DOHH2 (cell line): ENCODE results near the gene CHST5.
"Not testable (repeated sequence)": the region's sequence is repeated elsewhere in the genome, so short reads cannot be mapped to it uniquely, and the experiment has no call there.

ENCODE experiments used
- H3F3A ChIP-seq: fragments of 200-600 bp; sonication (generic), shearing (Covaris generic); 2 replicates; pipeline ENCODE4 v1.6.0; 2016; ENCODE audit warnings: antibody characterized with exemption, mild to moderate bottlenecking; ENCODE audit not compliant: control insufficient read depth, insufficient read depth
- H3K27ac ChIP-seq: fragments of 200-600 bp; sonication (generic); 2 replicates; pipeline ENCODE4 v1.5.1; 2014; ENCODE audit warnings: low read depth, mild to moderate bottlenecking, low read length, moderate library complexity
- H3K27me3 ChIP-seq: fragments of 200-600 bp; sonication (generic); 2 replicates; pipeline ENCODE4 v1.6.1; 2014; ENCODE audit warnings: mild to moderate bottlenecking, low read length, mixed read lengths; ENCODE audit not compliant: control insufficient read depth
- H3K36me3 ChIP-seq: fragments of 200-600 bp; sonication (generic); 2 replicates; pipeline ENCODE4 v1.6.1; 2014; ENCODE audit warnings: mild to moderate bottlenecking, low read length, moderate library complexity, mixed read lengths; ENCODE audit not compliant: control insufficient read depth
- H3K4me1 ChIP-seq: fragments of 200-600 bp; sonication (generic); 2 replicates; pipeline ENCODE4 v1.6.1; 2014; ENCODE audit warnings: mild to moderate bottlenecking, low read length, mixed read lengths; ENCODE audit not compliant: control insufficient read depth
- H3K4me2 ChIP-seq: fragments of 200-600 bp; sonication (generic); 2 replicates; pipeline ENCODE4 v1.6.0; 2014; ENCODE audit warnings: mild to moderate bottlenecking, low read length, moderate library complexity
- H3K4me3 ChIP-seq: fragments of 200-600 bp; sonication (generic); 2 replicates; pipeline ENCODE4 v1.5.1; 2014; ENCODE audit warnings: mild to moderate bottlenecking, low read length, mixed read lengths
- H3K79me2 ChIP-seq: fragments of 200-600 bp; sonication (generic); 2 replicates; pipeline ENCODE4 v1.6.1; 2014; ENCODE audit warnings: mild to moderate bottlenecking, low read length, mixed read lengths; ENCODE audit not compliant: control insufficient read depth
- H3K9me2 ChIP-seq: fragments of 200-600 bp; sonication (generic); replicated peaks from 2 replicates; pipeline ENCODE4 v1.6.1; 2014; ENCODE audit warnings: mild to moderate bottlenecking, low read length, mixed read lengths; ENCODE audit not compliant: control insufficient read depth
- H3K9me3 ChIP-seq: fragments of 200-600 bp; sonication (generic); 2 replicates; pipeline ENCODE4 v1.6.1; 2014; ENCODE audit warnings: antibody characterized with exemption, low read length, mixed read lengths; ENCODE audit not compliant: control insufficient read depth, insufficient read depth
- H4K20me1 ChIP-seq: fragments of 200-600 bp; sonication (generic); 2 replicates; pipeline ENCODE4 v1.6.0; 2014; ENCODE audit warnings: low read depth, mild to moderate bottlenecking, antibody characterized with exemption, low read length, moderate library complexity; ENCODE audit not compliant: control insufficient read depth, insufficient read depth
- EZH2phosphoT487 ChIP-seq: fragments of 200-600 bp; sonication (generic); IDR thresholded peaks from 2 replicates; pipeline ENCODE4 v1.6.1; 2017; ENCODE audit warnings: borderline replicate concordance, mild to moderate bottlenecking, antibody characterized with exemption, low read length, moderate library complexity, mixed read lengths
- TF ChIP-seq, protein P1 (sequence below): fragments of 200-600 bp; sonication (generic); IDR thresholded peaks from one replicate; pipeline ENCODE4 v1.5.1; 2014; ENCODE audit warnings: antibody characterized with exemption, mild to moderate bottlenecking, low read depth, low read length; ENCODE audit not compliant: poor library complexity, severe bottlenecking

Gene CHST5

GRCh38 chr16:75519175-75519574, 16.7 kb downstream of the CHST5 start:
- Histone ChIP-seq H3K9me2 (no peaks in the 10 kb centered on the region), H3K4me1 (peaks cover 8% of the 10 kb centered on the region; the same call in 1 of the 2 replicates), H3K4me2 (no peak overlapping the region), H3K27me3 (peaks cover 5% of the 10 kb centered on the region; the same call in 1 of the 2 replicates), H3K4me3 (no peak overlapping the region), H3K27ac (no peak overlapping the region), H4K20me1 (no peaks in the 10 kb centered on the region), H3K79me2 (0 out of 2 replicates have a peak, but pooled peaks cover 4% of the 10 kb centered on the region), H3K9me3 (no peaks in the 10 kb centered on the region), H3F3A (no peaks in the 10 kb centered on the region), H3K36me3 (no peaks in the 10 kb centered on the region)
- TF ChIP-seq, protein P1, sequence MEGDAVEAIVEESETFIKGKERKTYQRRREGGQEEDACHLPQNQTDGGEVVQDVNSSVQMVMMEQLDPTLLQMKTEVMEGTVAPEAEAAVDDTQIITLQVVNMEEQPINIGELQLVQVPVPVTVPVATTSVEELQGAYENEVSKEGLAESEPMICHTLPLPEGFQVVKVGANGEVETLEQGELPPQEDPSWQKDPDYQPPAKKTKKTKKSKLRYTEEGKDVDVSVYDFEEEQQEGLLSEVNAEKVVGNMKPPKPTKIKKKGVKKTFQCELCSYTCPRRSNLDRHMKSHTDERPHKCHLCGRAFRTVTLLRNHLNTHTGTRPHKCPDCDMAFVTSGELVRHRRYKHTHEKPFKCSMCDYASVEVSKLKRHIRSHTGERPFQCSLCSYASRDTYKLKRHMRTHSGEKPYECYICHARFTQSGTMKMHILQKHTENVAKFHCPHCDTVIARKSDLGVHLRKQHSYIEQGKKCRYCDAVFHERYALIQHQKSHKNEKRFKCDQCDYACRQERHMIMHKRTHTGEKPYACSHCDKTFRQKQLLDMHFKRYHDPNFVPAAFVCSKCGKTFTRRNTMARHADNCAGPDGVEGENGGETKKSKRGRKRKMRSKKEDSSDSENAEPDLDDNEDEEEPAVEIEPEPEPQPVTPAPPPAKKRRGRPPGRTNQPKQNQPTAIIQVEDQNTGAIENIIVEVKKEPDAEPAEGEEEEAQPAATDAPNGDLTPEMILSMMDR: no peak
- no peak for TF ChIP-seq EZH2phosphoT487

GRCh38 chr16:75516189-75516966, 19.5 kb downstream of the CHST5 start:
- H3K27me3 ChIP-seq, H3K4me1 ChIP-seq, H3K9me3 ChIP-seq, H3K27ac ChIP-seq, H3K9me2 ChIP-seq, H4K20me1 ChIP-seq, H3K79me2 ChIP-seq, H3F3A ChIP-seq, H3K36me3 ChIP-seq: not testable (repeated sequence)
- Histone ChIP-seq H3K4me3 (peak overlapping the region; percentile 87), H3K4me2 (peak overlapping the region; percentile 73)

GRCh38 chr16:75514296-75514695, 21.6 kb downstream of the CHST5 start:
- TF ChIP-seq EZH2phosphoT487: no peak
- TF ChIP-seq, protein P1: no peak
- Histone ChIP-seq H3K9me2 (no peaks in the 10 kb centered on the region), H3F3A (no peaks in the 10 kb centered on the region), H3K27ac (no peak overlapping the region), H3K9me3 (no peaks in the 10 kb centered on the region), H3K4me3 (no peak overlapping the region), H3K36me3 (no peaks in the 10 kb centered on the region), H3K4me1 (peaks cover 8% of the 10 kb centered on the region; the same call in 1 of the 2 replicates), H3K4me2 (no peak overlapping the region), H4K20me1 (no peaks in the 10 kb centered on the region), H3K27me3 (peaks cover 5% of the 10 kb centered on the region; the same call in 1 of the 2 replicates), H3K79me2 (0 out of 2 replicates have a peak, but pooled peaks cover 4% of the 10 kb centered on the region)

GRCh38 chr16:75506574-75506973, 29.3 kb downstream of the CHST5 start:
- Histone ChIP-seq H3K9me2 (no peaks in the 10 kb centered on the region), H3K4me3 (no peak overlapping the region), H3K4me2 (no peak overlapping the region), H3K79me2 (no peaks in the 10 kb centered on the region), H4K20me1 (no peaks in the 10 kb centered on the region), H3F3A (no peaks in the 10 kb centered on the region), H3K4me1 (no peaks in the 10 kb centered on the region), H3K36me3 (no peaks in the 10 kb centered on the region), H3K27me3 (peaks cover 10% of the 10 kb centered on the region; the same call in 1 of the 2 replicates), H3K9me3 (no peaks in the 10 kb centered on the region), H3K27ac (no peak overlapping the region)
- TF ChIP-seq EZH2phosphoT487: no peak
- TF ChIP-seq, protein P1: no peak
